Superior temporal gyrus (tissue), 1 donor: ENCODE measurements around the gene ZNF219.
A peak's percentile ranks its signal among the peaks of the same experiment; 100 is the strongest.

Source experiments
- DNase-seq: peaks from one replicate; pipeline ENCODE4 v3.0.0-alpha.2; 2016; ENCODE audit errors: extremely low spot score

The ZNF219 gene

GRCh38 chr14:21069388-21070082, 28.9 kb downstream of the ZNF219 start:
- DNase-seq: peak; percentile 70

- DNase-seq: peak; percentile 80
Observed at GRCh38 chr14:21068521-21069387, 29.7 kb downstream of the ZNF219 start.

GRCh38 chr14:21066882-21067502, 31.5 kb downstream of the ZNF219 start:
- no peak for DNase-seq

- DNase-seq: no peak
Observed at GRCh38 chr14:21063479-21063878, 35.0 kb downstream of the ZNF219 start.

GRCh38 chr14:21061347-21061668, 37.1 kb downstream of the ZNF219 start:
- no peak for DNase-seq

- no peak for DNase-seq
Observed at GRCh38 chr14:21060614-21061346, 37.7 kb downstream of the ZNF219 start.

- DNase-seq: no peak
Observed at GRCh38 chr14:21059842-21060613, 38.4 kb downstream of the ZNF219 start.

GRCh38 chr14:21058903-21059302, 39.6 kb downstream of the ZNF219 start:
- no peak for DNase-seq

GRCh38 chr14:21057803-21058675, 40.4 kb downstream of the ZNF219 start, which contains the start of gene RNASE8:
RNASE8 (plus strand) TSS chr14:21057822; CDS start chr14:21057893, 71 bp downstream.
- no peak for DNase-seq

GRCh38 chr14:21056520-21057163, 41.8 kb downstream of the ZNF219 start:
- DNase-seq: no peak

- DNase-seq: no peak
Observed at GRCh38 chr14:21055432-21056117, 42.9 kb downstream of the ZNF219 start.

GRCh38 chr14:21054768-21055145, 43.7 kb downstream of the ZNF219 start:
- DNase-seq: no peak

- no peak for DNase-seq
Observed at GRCh38 chr14:21054123-21054767, 44.2 kb downstream of the ZNF219 start.

GRCh38 chr14:21053184-21054122, 45.0 kb downstream of the ZNF219 start:
- no peak for DNase-seq

GRCh38 chr14:21050597-21050996, 47.9 kb downstream of the ZNF219 start:
- no peak for DNase-seq

- DNase-seq: no peak
Observed at GRCh38 chr14:21049271-21049673, 49.2 kb downstream of the ZNF219 start.

GRCh38 chr14:21048638-21049037, 49.8 kb downstream of the ZNF219 start:
- DNase-seq: no peak
